Nephron (organoid): ENCODE data around the gene POLG2.

Source experiments
- H3K27ac Mint-ChIP-seq, 3 experiments: 2 replicates each; pipeline ENCODE4 v1.8.0; 2020; ENCODE audit warnings: mixed read lengths in 3 of 3, mild to moderate bottlenecking in 2 of 3, moderate library complexity in 1 of 3
- H3K27me3 Mint-ChIP-seq: 2 replicates; pipeline ENCODE4 v1.8.0; 2021; ENCODE audit warnings: low read depth, mild to moderate bottlenecking, moderate library complexity, mixed read lengths
- H3K36me3 Mint-ChIP-seq: 2 replicates; pipeline ENCODE4 v1.8.0; 2020; ENCODE audit warnings: low read depth, mixed read lengths
- H3K4me1 Mint-ChIP-seq: 2 replicates; pipeline ENCODE4 v1.8.0; 2020; ENCODE audit warnings: mixed read lengths
- H3K4me3 Mint-ChIP-seq, 3 experiments: 2 replicates each; pipeline ENCODE4 v1.8.0; 2020; ENCODE audit warnings: mild to moderate bottlenecking in 3 of 3, mixed read lengths in 3 of 3, moderate library complexity in 2 of 3
- H3K9me3 Mint-ChIP-seq: 2 replicates; pipeline ENCODE4 v1.8.0; 2020; ENCODE audit warnings: mixed read lengths
- TF ChIP-seq, protein P1 (sequence below), 3 experiments: fragments of 200-600 bp; sonication (generic); IDR thresholded peaks; one replicate each; pipeline ENCODE4 v1.5.0; 2021; ENCODE audit warnings: antibody characterized with exemption in 3 of 3; ENCODE audit not compliant: unreplicated experiment in 3 of 3

POLG2 gene

DNA sequence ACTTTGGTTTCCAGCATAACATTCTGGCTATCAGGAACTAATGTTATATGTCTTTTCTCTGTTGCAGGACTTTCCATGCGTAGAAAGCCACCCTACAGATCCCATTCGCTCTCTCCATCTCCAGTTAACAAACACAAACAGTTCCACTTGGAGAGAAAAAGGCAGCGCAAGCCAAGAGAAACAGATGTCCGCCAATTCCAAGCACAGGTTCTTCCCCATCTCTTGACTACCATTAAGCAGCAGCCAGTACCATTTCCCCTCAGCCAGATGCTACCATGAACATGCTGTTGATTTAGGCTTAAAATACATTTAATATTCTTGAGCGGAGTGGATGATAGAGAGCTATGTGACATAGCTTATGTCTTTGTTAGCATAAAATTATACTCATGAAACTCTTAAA is 32.4 kb upstream of the POLG2 start:
- H3K27me3 Mint-ChIP-seq = no peaks in the 10 kb centered on the region
- no peak overlapping the region for H3K4me3 Mint-ChIP-seq
- H3K36me3 Mint-ChIP-seq = peaks cover 82% of the 10 kb centered on the region
- no peaks in the 10 kb centered on the region for H3K9me3 Mint-ChIP-seq
- no peaks in the 10 kb centered on the region for H3K4me1 Mint-ChIP-seq
- TF ChIP-seq, protein P1, sequence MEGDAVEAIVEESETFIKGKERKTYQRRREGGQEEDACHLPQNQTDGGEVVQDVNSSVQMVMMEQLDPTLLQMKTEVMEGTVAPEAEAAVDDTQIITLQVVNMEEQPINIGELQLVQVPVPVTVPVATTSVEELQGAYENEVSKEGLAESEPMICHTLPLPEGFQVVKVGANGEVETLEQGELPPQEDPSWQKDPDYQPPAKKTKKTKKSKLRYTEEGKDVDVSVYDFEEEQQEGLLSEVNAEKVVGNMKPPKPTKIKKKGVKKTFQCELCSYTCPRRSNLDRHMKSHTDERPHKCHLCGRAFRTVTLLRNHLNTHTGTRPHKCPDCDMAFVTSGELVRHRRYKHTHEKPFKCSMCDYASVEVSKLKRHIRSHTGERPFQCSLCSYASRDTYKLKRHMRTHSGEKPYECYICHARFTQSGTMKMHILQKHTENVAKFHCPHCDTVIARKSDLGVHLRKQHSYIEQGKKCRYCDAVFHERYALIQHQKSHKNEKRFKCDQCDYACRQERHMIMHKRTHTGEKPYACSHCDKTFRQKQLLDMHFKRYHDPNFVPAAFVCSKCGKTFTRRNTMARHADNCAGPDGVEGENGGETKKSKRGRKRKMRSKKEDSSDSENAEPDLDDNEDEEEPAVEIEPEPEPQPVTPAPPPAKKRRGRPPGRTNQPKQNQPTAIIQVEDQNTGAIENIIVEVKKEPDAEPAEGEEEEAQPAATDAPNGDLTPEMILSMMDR (IDR thresholded peaks at IDR 0.05; ENCODE audit: unreplicated experiment in 3 of 3) = no peak
- no peak overlapping the region for H3K27ac Mint-ChIP-seq

DNA sequence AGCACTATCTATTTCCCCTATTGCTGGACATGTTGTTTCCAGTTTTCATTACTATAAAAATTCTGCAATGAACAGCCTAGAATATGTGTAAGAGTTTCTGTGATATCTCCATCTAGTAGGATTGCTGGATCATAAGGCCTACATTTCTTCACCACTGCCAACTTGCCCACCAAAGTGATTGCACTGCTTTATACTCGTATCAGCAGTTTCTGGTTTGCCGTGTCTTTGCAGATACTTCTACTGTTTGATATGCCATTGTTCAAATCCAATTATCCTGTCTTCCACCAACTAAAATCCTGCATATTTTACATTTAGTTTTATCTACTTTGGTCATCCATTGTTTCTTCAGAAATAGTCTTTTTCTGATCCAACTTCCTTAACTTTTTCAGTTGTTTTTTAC is 31.1 kb upstream of the POLG2 start:
- TF ChIP-seq, protein P1 (IDR thresholded peaks at IDR 0.05; ENCODE audit: unreplicated experiment in 3 of 3) = no peak
- H3K27me3 Mint-ChIP-seq = no peaks in the 10 kb centered on the region
- no peaks in the 10 kb centered on the region for H3K9me3 Mint-ChIP-seq
- H3K36me3 Mint-ChIP-seq = peaks cover 80% of the 10 kb centered on the region
- H3K4me1 Mint-ChIP-seq = no peaks in the 10 kb centered on the region
- H3K27ac Mint-ChIP-seq = no peak overlapping the region
- H3K4me3 Mint-ChIP-seq = no peak overlapping the region

DNA sequence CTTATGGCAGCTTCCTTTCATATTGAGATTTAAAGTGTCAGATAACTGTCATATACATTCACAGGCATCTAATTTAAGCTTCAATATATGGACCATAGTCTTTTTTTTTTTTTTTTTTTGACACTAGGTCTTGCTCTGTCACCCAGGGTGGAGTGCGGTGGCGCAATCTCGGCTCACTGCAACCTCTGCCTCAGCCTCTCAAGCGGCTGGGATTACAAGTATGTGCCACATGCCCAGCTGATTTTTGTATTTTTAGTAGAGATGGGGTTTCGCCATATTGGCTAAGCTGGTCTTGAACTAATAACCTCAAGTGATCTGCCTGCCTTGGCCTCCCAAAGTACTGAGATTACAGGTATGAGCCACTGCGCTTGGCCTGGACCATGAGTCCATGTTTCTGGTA is 23.5 kb upstream of the POLG2 start:
- Mint-ChIP-seq H3K27me3 (no peaks in the 10 kb centered on the region), H3K9me3 (no peaks in the 10 kb centered on the region), H3K36me3 (peaks cover 63% of the 10 kb centered on the region), H3K4me1 (no peaks in the 10 kb centered on the region), H3K27ac (no peak overlapping the region), H3K4me3 (no peak overlapping the region)
- TF ChIP-seq, protein P1 (IDR thresholded peaks at IDR 0.05; ENCODE audit: unreplicated experiment in 3 of 3) = no peak

DNA sequence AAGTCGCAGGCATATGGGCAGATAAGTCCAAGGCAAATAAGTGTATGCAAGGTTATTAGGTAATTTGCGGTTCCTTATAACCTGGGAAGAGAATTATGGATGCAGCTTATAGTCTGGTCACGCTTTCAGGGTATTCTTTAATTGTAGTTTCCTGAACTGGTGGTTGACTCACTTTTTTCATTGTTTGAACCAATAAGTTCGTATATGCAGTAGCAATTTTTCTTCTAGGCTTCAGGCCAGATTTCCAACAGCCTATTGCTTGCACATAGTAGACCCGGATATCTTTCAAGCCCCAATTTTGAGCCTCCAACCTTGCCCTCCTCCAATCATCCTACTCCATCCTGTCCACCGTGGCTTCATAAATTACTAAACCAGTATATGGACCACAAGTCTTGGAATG is 22.7 kb upstream of the POLG2 start:
- Mint-ChIP-seq H3K27me3 (no peaks in the 10 kb centered on the region), H3K36me3 (peaks cover 68% of the 10 kb centered on the region), H3K4me1 (no peaks in the 10 kb centered on the region), H3K4me3 (no peak overlapping the region), H3K9me3 (no peaks in the 10 kb centered on the region), H3K27ac (no peak overlapping the region)
- TF ChIP-seq, protein P1 (IDR thresholded peaks at IDR 0.05; ENCODE audit: unreplicated experiment in 3 of 3) = no peak

DNA sequence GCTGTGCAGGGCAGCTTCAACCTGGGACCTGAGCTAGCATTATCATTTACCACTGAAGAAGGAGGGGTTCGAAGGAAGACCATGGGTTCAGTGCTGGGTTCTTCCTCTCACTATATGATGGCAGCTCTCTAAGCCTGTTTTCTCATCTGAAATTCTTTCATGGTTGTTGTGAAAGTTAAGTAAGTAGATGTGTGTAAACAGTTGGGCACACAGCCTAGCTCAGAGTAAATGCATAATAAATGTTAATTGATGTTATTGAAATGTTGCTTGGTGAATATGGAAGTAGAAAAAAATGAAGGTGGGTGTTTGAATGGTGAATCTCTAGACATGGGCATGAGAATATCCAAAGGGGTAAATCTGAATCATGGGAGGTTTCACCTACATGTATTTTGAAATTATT is 19.0 kb upstream of the POLG2 start:
- TF ChIP-seq, protein P1 (IDR thresholded peaks at IDR 0.05; ENCODE audit: unreplicated experiment in 3 of 3) = no peak
- peaks cover 71% of the 10 kb centered on the region for H3K36me3 Mint-ChIP-seq
- H3K27ac Mint-ChIP-seq = no peak overlapping the region

DNA sequence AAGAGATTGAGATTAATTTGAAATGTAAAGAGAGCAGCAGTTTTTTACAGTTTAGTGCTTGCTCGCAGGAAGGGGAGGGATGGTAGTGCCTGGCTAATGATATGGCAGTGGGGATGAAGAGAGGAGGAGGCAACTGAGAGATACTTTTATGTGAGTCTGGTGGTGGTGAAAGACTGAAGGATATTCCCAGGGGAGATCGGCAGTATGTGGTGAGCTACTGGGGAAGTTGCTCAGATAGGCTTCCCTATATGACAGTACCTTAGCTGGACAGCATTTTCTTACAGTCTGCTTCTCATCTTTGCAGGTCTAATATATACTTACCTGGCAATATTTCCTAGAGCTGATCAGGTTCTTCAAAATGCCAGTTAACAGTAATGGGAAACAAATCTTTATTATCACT is 18.6 kb upstream of the POLG2 start:
- Mint-ChIP-seq H3K4me3 (no peak overlapping the region), H3K4me1 (no peaks in the 10 kb centered on the region), H3K27ac (no peak overlapping the region), H3K36me3 (peaks cover 75% of the 10 kb centered on the region), H3K9me3 (no peaks in the 10 kb centered on the region), H3K27me3 (no peaks in the 10 kb centered on the region)
- TF ChIP-seq, protein P1 (IDR thresholded peaks at IDR 0.05; ENCODE audit: unreplicated experiment in 3 of 3) = no peak

More for the DNA sequence above, 19.0 kb upstream of the POLG2 start:
- H3K4me1 Mint-ChIP-seq = no peaks in the 10 kb centered on the region
- H3K4me3 Mint-ChIP-seq = no peak overlapping the region
- no peaks in the 10 kb centered on the region for H3K9me3 Mint-ChIP-seq
- no peaks in the 10 kb centered on the region for H3K27me3 Mint-ChIP-seq
